WERI-Rb-1 (cell line): ENCODE results near the gene C12orf60.

Experiments used
- DNase-seq: peaks from one replicate; pipeline ENCODE4 v3.0.0-alpha.2; 2020
- H3K27ac ChIP-seq: fragments of 250-450 bp; sonication (Bioruptor Pico); 2 replicates; pipeline ENCODE4 v1.5.1; 2020; ENCODE audit warnings: mild to moderate bottlenecking, moderate library complexity
- H3K27me3 ChIP-seq: fragments of 250-450 bp; sonication (Bioruptor Pico); 2 replicates; pipeline ENCODE4 v1.5.1; 2021; ENCODE audit warnings: mild to moderate bottlenecking, low read depth, moderate library complexity; ENCODE audit not compliant: insufficient read depth, severe bottlenecking
- H3K36me3 ChIP-seq: fragments of 250-450 bp; sonication (Bioruptor Pico); 2 replicates; pipeline ENCODE4 v1.5.1; 2020; ENCODE audit warnings: mild to moderate bottlenecking, moderate library complexity
- H3K4me3 ChIP-seq: 2 replicates; pipeline ENCODE4 v1.5.1; 2011; ENCODE audit warnings: low read depth, mild to moderate bottlenecking, control low read depth, low read length
- H3K9me3 ChIP-seq: fragments of 250-450 bp; sonication (Bioruptor Pico); 2 replicates; pipeline ENCODE4 v1.5.1; 2021; ENCODE audit warnings: mild to moderate bottlenecking, moderate library complexity; ENCODE audit not compliant: severe bottlenecking
- CTCF ChIP-seq: IDR thresholded peaks from 2 replicates; pipeline ENCODE4 v1.5.1; 2011; ENCODE audit warnings: low read depth, mild to moderate bottlenecking, control low read depth, inconsistent platforms, low read length

Gene C12orf60

GRCh38 chr12:14854586-14855183 is 51.2 kb downstream of the C12orf60 start:
- H3K36me3 ChIP-seq: no peaks in the 10 kb centered on the region

GRCh38 chr12:14858513-14858912 is 55.0 kb downstream of the C12orf60 start:
- Histone ChIP-seq H3K4me3 (no peak overlapping the region), H3K27me3 (no peaks in the 10 kb centered on the region), H3K36me3 (no peaks in the 10 kb centered on the region), H3K27ac (no peak overlapping the region), H3K9me3 (peaks cover 2% of the 10 kb centered on the region)
- no peak for TF ChIP-seq CTCF
- DNase-seq: no peak

More at GRCh38 chr12:14854586-14855183, 51.2 kb downstream of the C12orf60 start:
- H3K9me3 ChIP-seq: no peaks in the 10 kb centered on the region
- no peak for DNase-seq
- TF ChIP-seq CTCF: no peak
- no peaks in the 10 kb centered on the region for H3K27me3 ChIP-seq
- H3K4me3 ChIP-seq: no peak overlapping the region
- H3K27ac ChIP-seq: no peak overlapping the region

DNA sequence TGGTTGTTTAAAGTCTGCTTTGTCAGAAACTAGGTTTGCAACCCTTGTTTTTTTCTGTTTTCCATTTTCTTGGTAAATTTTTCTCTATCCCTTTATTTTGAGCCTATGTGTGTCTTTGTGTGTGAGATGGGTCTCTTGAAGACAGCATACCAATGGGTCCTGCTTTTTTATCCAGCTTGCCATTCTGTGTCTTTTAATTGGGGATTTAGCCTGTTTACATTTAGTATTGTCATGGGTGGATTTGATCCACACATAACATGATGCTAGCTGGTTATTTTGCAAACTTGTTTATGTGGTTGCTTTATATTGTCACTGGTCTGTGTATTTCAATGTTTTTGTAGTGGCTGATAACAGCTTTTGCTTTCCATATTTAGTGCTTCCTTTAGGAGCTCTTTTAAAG is 57.0 kb downstream of the C12orf60 start:
- no peak for DNase-seq
- no peak overlapping the region for H3K27ac ChIP-seq
- H3K4me3 ChIP-seq: no peak overlapping the region
- H3K36me3 ChIP-seq: no peaks in the 10 kb centered on the region
- no peak for TF ChIP-seq CTCF
- peaks cover 2% of the 10 kb centered on the region for H3K9me3 ChIP-seq
- no peaks in the 10 kb centered on the region for H3K27me3 ChIP-seq

GRCh38 chr12:14868916-14869506 is 65.5 kb downstream of the C12orf60 start:
- Histone ChIP-seq H3K36me3 (no peaks in the 10 kb centered on the region), H3K27me3 (no peaks in the 10 kb centered on the region), H3K27ac (no peak overlapping the region), H3K9me3 (peaks cover 12% of the 10 kb centered on the region), H3K4me3 (no peak overlapping the region)
- no peak for TF ChIP-seq CTCF
- DNase-seq: no peak

DNA sequence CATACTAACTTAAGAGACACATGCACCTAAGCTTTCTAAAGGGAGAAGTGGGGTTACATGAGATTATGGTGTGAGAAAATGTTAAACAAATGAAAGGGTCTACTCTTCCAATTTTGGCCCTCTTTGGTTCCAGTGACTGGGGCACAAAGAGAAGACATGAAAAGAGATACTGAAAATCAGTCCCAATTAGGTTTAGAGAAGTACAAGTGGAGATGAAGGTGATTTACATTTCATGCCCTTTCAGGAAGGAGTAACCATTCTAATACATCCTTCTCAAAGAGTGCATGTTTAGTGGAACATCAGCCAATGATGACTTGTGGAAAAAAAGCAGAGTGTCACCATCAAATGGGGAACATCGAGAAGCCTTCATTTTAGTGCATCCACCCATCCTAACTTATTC is 67.8 kb downstream of the C12orf60 start:
- DNase-seq: no peak
- H3K9me3 ChIP-seq: peaks cover 12% of the 10 kb centered on the region
- H3K36me3 ChIP-seq: no peaks in the 10 kb centered on the region
- no peak overlapping the region for H3K4me3 ChIP-seq
- no peak for TF ChIP-seq CTCF
- H3K27ac ChIP-seq: no peak overlapping the region
- no peaks in the 10 kb centered on the region for H3K27me3 ChIP-seq

DNA sequence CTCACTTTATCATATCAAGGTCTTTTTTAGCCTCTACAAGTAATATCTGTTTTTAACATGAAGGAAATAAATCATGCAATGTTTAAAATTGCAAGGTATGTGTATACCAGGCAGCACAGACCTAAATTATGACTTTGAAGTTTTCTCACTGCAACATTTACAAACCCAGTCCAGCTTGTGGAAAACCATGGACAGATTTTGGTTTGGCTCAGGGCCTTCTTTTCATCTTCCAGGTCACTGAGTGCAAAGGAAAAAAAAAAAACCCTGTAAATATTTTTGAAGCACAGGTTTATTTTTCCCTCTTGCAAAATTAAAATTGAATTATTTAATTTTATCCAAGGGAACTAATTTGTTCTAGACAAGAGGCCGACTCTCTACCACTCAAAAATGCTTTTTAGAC is 68.4 kb downstream of the C12orf60 start:
- Histone ChIP-seq H3K27ac (no peak overlapping the region), H3K4me3 (no peak overlapping the region), H3K36me3 (no peaks in the 10 kb centered on the region), H3K27me3 (no peaks in the 10 kb centered on the region), H3K9me3 (peaks cover 12% of the 10 kb centered on the region)
- DNase-seq: no peak
- TF ChIP-seq CTCF: no peak
